IPS DF 6.9 (cell line): ENCODE results near the gene RTN4.

Source experiments
- DNase-seq: peaks from one replicate; pipeline ENCODE4 v3.0.0-alpha.2; 2013; ENCODE audit warnings: low read depth, low spot score
- H3K27ac ChIP-seq: one replicate; pipeline ENCODE4 v1.5.1; 2013; ENCODE audit warnings: low read length, control low read depth
- H3K27me3 ChIP-seq: 2 replicates; pipeline ENCODE4 v1.6.1; 2013; ENCODE audit warnings: mild to moderate bottlenecking, low read length; ENCODE audit not compliant: control insufficient read depth, insufficient read depth
- H3K36me3 ChIP-seq: 2 replicates; pipeline ENCODE4 v1.6.1; 2013; ENCODE audit warnings: low read length; ENCODE audit not compliant: control insufficient read depth, insufficient read depth
- H3K4me1 ChIP-seq: 2 replicates; pipeline ENCODE4 v1.6.1; 2013; ENCODE audit warnings: low read length; ENCODE audit not compliant: control insufficient read depth, insufficient read depth
- H3K4me3 ChIP-seq: 2 replicates; pipeline ENCODE4 v1.5.1; 2013; ENCODE audit warnings: mild to moderate bottlenecking, low read length
- H3K9me3 ChIP-seq: 2 replicates; pipeline ENCODE4 v1.6.1; 2013; ENCODE audit warnings: low read length, inconsistent platforms; ENCODE audit not compliant: control insufficient read depth, insufficient read depth
- WGBS: extraction: QIAGEN DNeasy Blood & Tissue Kit; methylation state at CpG from one replicate; pipeline ENCODE4 v1.1.7; 2013; ENCODE audit warnings: mixed read lengths, missing lambda C conversion rate; ENCODE audit not compliant: insufficient read length, insufficient coverage; 5-methylcytosine and 5-hydroxymethylcytosine counted together

RTN4 gene

GRCh38 chr2:54925022-54925421, 125.2 kb downstream of the RTN4 start:
- no peaks in the 10 kb centered on the region for H3K36me3 ChIP-seq
- DNase-seq, result no peak

GRCh38 chr2:54924121-54924520, 126.1 kb downstream of the RTN4 start:
- DNase-seq, result no peak
- Histone ChIP-seq H3K27me3 (no peaks in the 10 kb centered on the region), H3K9me3 (no peaks in the 10 kb centered on the region), H3K36me3 (no peaks in the 10 kb centered on the region), H3K27ac (no peak overlapping the region), H3K4me3 (no peak overlapping the region), H3K4me1 (no peaks in the 10 kb centered on the region)
- no CpG with 5 or more reads among the region's 1 CpG for WGBS

More at GRCh38 chr2:54925022-54925421, 125.2 kb downstream of the RTN4 start:
- Histone ChIP-seq H3K4me3 (no peak overlapping the region), H3K4me1 (no peaks in the 10 kb centered on the region), H3K9me3 (no peaks in the 10 kb centered on the region), H3K27ac (no peak overlapping the region), H3K27me3 (no peaks in the 10 kb centered on the region)
- no CpG with 5 or more reads among the region's 4 CpGs for WGBS
